Loucy (cell line): ENCODE data around the gene FYN.

Source experiments
- H2AFZ ChIP-seq: fragments of 200-600 bp; sonication (generic); 2 replicates; pipeline ENCODE4 v1.6.0; 2016; ENCODE audit warnings: antibody characterized with exemption, mild to moderate bottlenecking, low read length, moderate library complexity
- H3F3A ChIP-seq: fragments of 200-600 bp; 2 replicates; pipeline ENCODE4 v1.6.0; 2016; ENCODE audit warnings: antibody characterized with exemption, low read depth, mild to moderate bottlenecking
- H3K27me3 ChIP-seq: fragments of 200-600 bp; sonication (generic); 2 replicates; pipeline ENCODE4 v1.6.1; 2014; ENCODE audit warnings: low read length, mild to moderate bottlenecking; ENCODE audit not compliant: insufficient read depth, poor library complexity, severe bottlenecking
- H3K36me3 ChIP-seq: fragments of 200-600 bp; sonication (generic); 2 replicates; pipeline ENCODE4 v1.6.1; 2016; ENCODE audit warnings: low read length; ENCODE audit not compliant: insufficient read depth
- H3K4me1 ChIP-seq: fragments of 200-600 bp; sonication (generic); 2 replicates; pipeline ENCODE4 v1.5.1; 2014; ENCODE audit warnings: low read length, mild to moderate bottlenecking; ENCODE audit not compliant: insufficient read depth, poor library complexity, severe bottlenecking
- H3K4me2 ChIP-seq: fragments of 200-600 bp; sonication (generic); 2 replicates; pipeline ENCODE4 v1.6.0; 2014; ENCODE audit warnings: antibody characterized with exemption, low read length, low read depth, mild to moderate bottlenecking; ENCODE audit not compliant: poor library complexity, severe bottlenecking
- H3K4me3 ChIP-seq: fragments of 200-600 bp; sonication (generic); 2 replicates; pipeline ENCODE4 v1.5.1; 2014; ENCODE audit warnings: low read length, mild to moderate bottlenecking, mixed read lengths; ENCODE audit not compliant: poor library complexity, severe bottlenecking
- H3K79me2 ChIP-seq: fragments of 200-600 bp; sonication (generic); 2 replicates; pipeline ENCODE4 v1.6.1; 2014; ENCODE audit warnings: low read length; ENCODE audit not compliant: insufficient read depth
- H3K9ac ChIP-seq: fragments of 200-600 bp; sonication (generic); 2 replicates; pipeline ENCODE4 v1.6.0; 2014; ENCODE audit warnings: mild to moderate bottlenecking, low read depth, low read length, moderate library complexity; ENCODE audit not compliant: poor library complexity, severe bottlenecking
- H3K9me2 ChIP-seq: fragments of 200-600 bp; sonication (generic); replicated peaks from 2 replicates; pipeline ENCODE4 v1.6.1; 2016; ENCODE audit warnings: low read depth, low read length, mixed read lengths
- H3K9me3 ChIP-seq: fragments of 200-600 bp; sonication (generic); 2 replicates; pipeline ENCODE4 v1.6.1; 2014; ENCODE audit warnings: mild to moderate bottlenecking, antibody characterized with exemption, low read length, low read depth; ENCODE audit not compliant: insufficient read depth
- H4K20me1 ChIP-seq: fragments of 200-600 bp; sonication (generic); 2 replicates; pipeline ENCODE4 v1.6.0; 2014; ENCODE audit warnings: antibody characterized with exemption, low read length, mild to moderate bottlenecking; ENCODE audit not compliant: insufficient read depth, poor library complexity, severe bottlenecking
- CTCF ChIP-seq: fragments of 200-600 bp; sonication (generic); conservative IDR thresholded peaks from 2 replicates; pipeline ENCODE4 v1.5.1; 2014; ENCODE audit warnings: mild to moderate bottlenecking, antibody characterized with exemption, low read length
- EZH2phosphoT487 ChIP-seq: fragments of 200-600 bp; IDR thresholded peaks from 2 replicates; pipeline ENCODE4 v1.6.1; 2018; ENCODE audit warnings: antibody characterized with exemption, mild to moderate bottlenecking, moderate library complexity, borderline replicate concordance

The FYN gene

GRCh38 chr6:111865049-111865585 lies 8.1 kb downstream of the FYN start:
- TF ChIP-seq CTCF (no peak), EZH2phosphoT487 (no peak)
- Histone ChIP-seq H3K4me3 (no peak overlapping the region), H3K27me3 (no peaks in the 10 kb centered on the region), H3K9ac (no peak overlapping the region), H2AFZ (no peak overlapping the region), H3F3A (no peaks in the 10 kb centered on the region), H3K9me3 (no peaks in the 10 kb centered on the region), H3K36me3 (no peaks in the 10 kb centered on the region), H3K9me2 (no peaks in the 10 kb centered on the region), H3K4me2 (peak overlapping the region; percentile 39), H3K4me1 (peaks cover 56% of the 10 kb centered on the region), H3K79me2 (peaks cover 100% of the 10 kb centered on the region), H4K20me1 (peaks cover 54% of the 10 kb centered on the region)

- Histone ChIP-seq H3K27me3 (no peaks in the 10 kb centered on the region), H3F3A (no peaks in the 10 kb centered on the region), H3K4me2 (peak overlapping the region; percentile 39), H3K9me3 (no peaks in the 10 kb centered on the region), H3K9ac (no peak overlapping the region), H3K36me3 (no peaks in the 10 kb centered on the region), H3K9me2 (no peaks in the 10 kb centered on the region), H3K79me2 (peaks cover 100% of the 10 kb centered on the region), H3K4me3 (no peak overlapping the region), H4K20me1 (peaks cover 47% of the 10 kb centered on the region), H2AFZ (no peak overlapping the region), H3K4me1 (peaks cover 49% of the 10 kb centered on the region)
- TF ChIP-seq EZH2phosphoT487 (no peak), CTCF (no peak)
These were observed 8.9 kb downstream of the FYN start for GRCh38 chr6:111864138-111865048.

DNA sequence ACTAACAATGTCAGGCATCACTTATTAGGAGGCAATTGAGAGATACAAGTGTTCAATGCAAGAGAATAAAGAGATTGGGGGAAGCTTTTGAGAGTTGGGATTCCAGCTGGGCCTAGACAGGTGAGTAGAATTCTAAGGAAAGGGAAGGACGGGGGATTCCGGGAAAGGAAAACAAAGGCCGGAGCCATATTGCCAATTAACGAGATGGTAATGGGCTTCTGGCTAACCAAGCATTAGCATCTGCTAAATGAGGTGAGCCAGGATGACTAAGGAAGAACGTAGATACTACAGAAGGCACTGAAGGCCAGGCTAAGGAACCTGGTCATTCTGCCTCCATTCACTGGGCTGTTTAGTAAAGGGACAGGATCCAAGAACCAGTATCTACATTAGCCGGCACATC lies 10.5 kb downstream of the FYN start:
- Histone ChIP-seq H3K9me2 (no peaks in the 10 kb centered on the region), H3F3A (no peaks in the 10 kb centered on the region), H3K9me3 (no peaks in the 10 kb centered on the region), H3K4me3 (no peak overlapping the region), H4K20me1 (peaks cover 38% of the 10 kb centered on the region), H3K36me3 (no peaks in the 10 kb centered on the region), H2AFZ (no peak overlapping the region), H3K79me2 (peaks cover 100% of the 10 kb centered on the region), H3K9ac (no peak overlapping the region), H3K4me2 (no peak overlapping the region), H3K4me1 (peaks cover 41% of the 10 kb centered on the region), H3K27me3 (no peaks in the 10 kb centered on the region)
- TF ChIP-seq EZH2phosphoT487, result no peak
- no peak for TF ChIP-seq CTCF
